Smooth muscle cell (in vitro differentiated cells): ENCODE data around the gene SHB. TPM values are rescaled to one million over a fixed set of nuclear protein-coding genes. Genes with fewer than 3 reads are reported as not detected.
A peak's percentile ranks its signal among the peaks of the same experiment; 100 is the strongest.

Experiments used
- DNase-seq: peaks from one replicate; lab custom pipeline; 2025; ENCODE audit not compliant: unreplicated experiment; lab: John Stamatoyannopoulos, UW
- H2AFZ ChIP-seq: fragments of 200-600 bp; sonication (generic); 2 replicates; pipeline ENCODE4 v1.6.0; 2016; ENCODE audit warnings: antibody characterized with exemption, low read depth, mild to moderate bottlenecking
- H3F3A ChIP-seq: fragments of 200-600 bp; sonication (generic); 2 replicates; pipeline ENCODE4 v1.6.0; 2017; ENCODE audit warnings: antibody characterized with exemption, low read depth
- H3K27ac ChIP-seq: fragments of 200-600 bp; sonication (generic); 2 replicates; pipeline ENCODE4 v1.5.1; 2016; ENCODE audit warnings: low read depth, mild to moderate bottlenecking
- H3K27me3 ChIP-seq: fragments of 200-600 bp; sonication (generic); 2 replicates; pipeline ENCODE4 v1.6.1; 2016; ENCODE audit warnings: low read depth, mild to moderate bottlenecking
- H3K36me3 ChIP-seq: fragments of 200-600 bp; sonication (generic); 2 replicates; pipeline ENCODE4 v1.5.1; 2016; ENCODE audit warnings: low read depth
- H3K4me1 ChIP-seq: fragments of 200-600 bp; sonication (generic); 2 replicates; pipeline ENCODE4 v1.5.1; 2016; ENCODE audit warnings: low read depth
- H3K4me2 ChIP-seq: fragments of 200-600 bp; sonication (generic); 2 replicates; pipeline ENCODE4 v1.6.0; 2016; ENCODE audit warnings: mild to moderate bottlenecking
- H3K4me3 ChIP-seq: fragments of 200-600 bp; sonication (generic); 2 replicates; pipeline ENCODE4 v1.5.1; 2016; ENCODE audit warnings: mild to moderate bottlenecking
- H3K79me2 ChIP-seq: fragments of 200-600 bp; sonication (generic); 2 replicates; pipeline ENCODE4 v1.6.0; 2016; ENCODE audit warnings: low read depth, mild to moderate bottlenecking
- H3K9ac ChIP-seq: fragments of 200-600 bp; sonication (generic); 2 replicates; pipeline ENCODE4 v1.6.0; 2016; ENCODE audit warnings: low read depth
- H3K9me3 ChIP-seq: fragments of 200-600 bp; sonication (generic); replicated peaks from 2 replicates; pipeline ENCODE4 v1.5.1; 2016; ENCODE audit warnings: low read depth
- H4K20me1 ChIP-seq: fragments of 200-600 bp; sonication (generic); 2 replicates; pipeline ENCODE4 v1.6.0; 2016; ENCODE audit warnings: low read depth
- WGBS: methylation state at CpG from one replicate; pipeline ENCODE4 v1.1.7; 2016; ENCODE audit warnings: low lambda C conversion rate; 5-methylcytosine and 5-hydroxymethylcytosine counted together
- polyA plus RNA-seq: library from polyadenylated mRNA; unstranded; fragments of >200 nt; fragmentation: Nextera tagmentation; extraction: Ambion mirVana; gene quantifications from 2 replicates; pipeline ENCODE4 v1.2.1, GENCODE V29; 2016
- total RNA-seq: library from RNA; depleted of rRNA; stranded (reverse); fragments of >200 nt; gene quantifications from 2 replicates; pipeline ENCODE4 v1.2.3, GENCODE V29; 2014
- TF ChIP-seq, protein P1 (sequence below): fragments of 200-600 bp; sonication (generic); IDR thresholded peaks from 2 replicates; pipeline ENCODE4 v1.5.1; 2017; ENCODE audit warnings: borderline replicate concordance, mild to moderate bottlenecking, antibody characterized with exemption; ENCODE audit not compliant: insufficient read depth, poor library complexity, severe bottlenecking

Gene SHB
- total and polyA plus RNA-seq, 2 experiments from 2014 or later: 16.4 to 32.4 TPM

DNA sequence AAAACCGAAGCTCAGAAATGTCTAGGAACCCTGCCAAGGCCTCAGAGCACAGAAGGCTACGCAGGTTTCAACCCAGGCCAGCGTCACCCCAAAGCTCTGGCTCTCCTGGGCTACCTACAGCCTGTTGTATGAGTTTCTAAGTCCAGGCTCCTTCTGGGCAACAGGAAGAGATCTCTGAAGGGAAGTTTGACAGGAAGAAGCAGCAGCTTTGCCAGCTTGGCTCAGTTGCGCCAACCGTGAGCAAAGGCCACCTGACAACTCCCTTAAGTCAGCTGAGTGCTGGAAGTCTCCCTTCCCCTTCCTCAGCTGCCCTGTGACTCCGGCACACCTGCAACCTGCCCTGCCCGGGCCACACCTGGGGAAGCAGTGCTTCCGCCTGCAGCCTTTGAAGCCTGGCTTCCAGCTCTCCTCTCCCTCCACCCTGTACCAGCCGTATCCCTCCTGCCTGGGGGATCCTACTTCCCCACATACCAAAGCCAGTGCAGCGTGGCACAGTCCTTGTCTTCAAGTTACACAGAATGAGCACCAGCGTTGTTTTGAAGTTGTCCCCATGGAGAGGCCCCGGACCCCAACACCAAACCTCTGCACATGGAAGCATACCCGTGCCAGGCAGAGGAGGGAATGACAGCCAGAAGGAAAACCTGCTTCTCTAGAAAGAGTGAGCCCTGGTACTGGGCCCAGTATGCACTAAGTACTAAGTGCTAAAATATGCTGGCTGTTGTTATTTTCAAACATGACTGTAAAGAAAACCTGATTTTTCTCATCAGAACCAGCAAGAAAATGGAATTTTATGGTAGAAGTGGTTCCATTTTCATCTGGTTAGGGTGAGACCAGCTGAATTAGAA is 36.5 kb downstream of the SHB start:
- no peak for DNase-seq
- no peaks in the 10 kb centered on the region for H3K36me3 ChIP-seq
- peak overlapping the region; percentile 0 for H3K27ac ChIP-seq
- H3K27me3 ChIP-seq: no peaks in the 10 kb centered on the region
- WGBS: 91% methylated on average over 13 of the region's 13 CpGs
- H3F3A ChIP-seq: peaks cover 2% of the 10 kb centered on the region
- peaks cover 84% of the 10 kb centered on the region for H4K20me1 ChIP-seq
- H3K4me3 ChIP-seq: no peak overlapping the region
- no peak overlapping the region for H3K4me2 ChIP-seq
- TF ChIP-seq, protein P1, sequence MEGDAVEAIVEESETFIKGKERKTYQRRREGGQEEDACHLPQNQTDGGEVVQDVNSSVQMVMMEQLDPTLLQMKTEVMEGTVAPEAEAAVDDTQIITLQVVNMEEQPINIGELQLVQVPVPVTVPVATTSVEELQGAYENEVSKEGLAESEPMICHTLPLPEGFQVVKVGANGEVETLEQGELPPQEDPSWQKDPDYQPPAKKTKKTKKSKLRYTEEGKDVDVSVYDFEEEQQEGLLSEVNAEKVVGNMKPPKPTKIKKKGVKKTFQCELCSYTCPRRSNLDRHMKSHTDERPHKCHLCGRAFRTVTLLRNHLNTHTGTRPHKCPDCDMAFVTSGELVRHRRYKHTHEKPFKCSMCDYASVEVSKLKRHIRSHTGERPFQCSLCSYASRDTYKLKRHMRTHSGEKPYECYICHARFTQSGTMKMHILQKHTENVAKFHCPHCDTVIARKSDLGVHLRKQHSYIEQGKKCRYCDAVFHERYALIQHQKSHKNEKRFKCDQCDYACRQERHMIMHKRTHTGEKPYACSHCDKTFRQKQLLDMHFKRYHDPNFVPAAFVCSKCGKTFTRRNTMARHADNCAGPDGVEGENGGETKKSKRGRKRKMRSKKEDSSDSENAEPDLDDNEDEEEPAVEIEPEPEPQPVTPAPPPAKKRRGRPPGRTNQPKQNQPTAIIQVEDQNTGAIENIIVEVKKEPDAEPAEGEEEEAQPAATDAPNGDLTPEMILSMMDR: no peak
- no peak overlapping the region for H3K9ac ChIP-seq
- no peaks in the 10 kb centered on the region for H3K9me3 ChIP-seq
- H3K4me1 ChIP-seq: peaks cover 6% of the 10 kb centered on the region
- H2AFZ ChIP-seq: no peak overlapping the region
- H3K79me2 ChIP-seq: peaks cover 97% of the 10 kb centered on the region

DNA sequence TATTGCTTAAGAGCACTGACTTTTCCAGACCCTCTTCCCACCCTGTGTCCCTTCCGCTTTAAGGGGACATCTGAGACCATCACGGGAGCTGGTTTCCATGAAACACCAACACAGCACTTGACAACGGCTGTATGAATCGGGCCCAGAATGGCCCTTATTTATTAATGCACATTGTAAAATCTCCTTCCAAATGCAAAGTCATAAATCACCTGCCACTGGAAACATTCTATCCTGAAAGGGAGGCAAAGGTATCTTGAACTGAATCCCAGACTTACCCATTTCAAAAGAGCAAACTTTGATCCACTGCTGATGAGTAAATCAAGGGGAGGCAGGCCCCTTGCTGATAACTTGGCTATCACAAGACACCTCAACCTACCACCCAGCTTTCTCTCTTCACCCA is 37.4 kb downstream of the SHB start:
- no peak overlapping the region for H2AFZ ChIP-seq
- H3F3A ChIP-seq: peaks cover 11% of the 10 kb centered on the region
- no peaks in the 10 kb centered on the region for H3K27me3 ChIP-seq
- no peak overlapping the region for H3K4me2 ChIP-seq
- H3K27ac ChIP-seq: peak overlapping the region; percentile 0
- TF ChIP-seq, protein P1: no peak
- no peak for DNase-seq
- peaks cover 93% of the 10 kb centered on the region for H3K79me2 ChIP-seq
- H3K9me3 ChIP-seq: no peaks in the 10 kb centered on the region
- WGBS: 86% methylated on average over 4 of the region's 4 CpGs
- peaks cover 89% of the 10 kb centered on the region for H4K20me1 ChIP-seq
- H3K4me1 ChIP-seq: peaks cover 15% of the 10 kb centered on the region
- no peak overlapping the region for H3K9ac ChIP-seq
- no peak overlapping the region for H3K4me3 ChIP-seq
- H3K36me3 ChIP-seq: no peaks in the 10 kb centered on the region

DNA sequence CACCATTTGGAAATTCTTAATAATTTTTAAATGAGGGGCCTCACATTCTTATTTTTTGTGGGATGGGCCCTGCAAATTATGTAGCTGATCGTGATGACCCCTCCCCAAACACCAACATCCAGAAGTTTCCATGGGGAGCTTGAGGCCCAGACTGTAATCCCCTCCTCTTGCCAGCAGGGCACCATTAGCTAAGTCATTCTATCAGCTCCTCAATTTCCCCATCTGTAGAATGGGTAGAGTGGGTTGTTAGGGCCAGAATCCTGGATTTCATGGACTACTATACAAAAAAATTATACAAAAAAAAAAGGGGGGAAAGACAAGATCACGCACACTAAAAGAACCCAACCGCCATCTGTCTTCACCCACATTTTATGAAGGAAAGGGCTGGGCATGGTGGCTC is 38.4 kb downstream of the SHB start:
- Histone ChIP-seq H2AFZ (no peak overlapping the region), H3F3A (peaks cover 15% of the 10 kb centered on the region), H3K9me3 (no peaks in the 10 kb centered on the region), H3K27ac (no peak overlapping the region), H4K20me1 (peaks cover 87% of the 10 kb centered on the region), H3K36me3 (no peaks in the 10 kb centered on the region), H3K4me3 (no peak overlapping the region), H3K4me1 (peaks cover 17% of the 10 kb centered on the region), H3K79me2 (peaks cover 86% of the 10 kb centered on the region), H3K27me3 (no peaks in the 10 kb centered on the region), H3K4me2 (no peak overlapping the region), H3K9ac (no peak overlapping the region)
- no peak for DNase-seq
- 96% methylated on average over 3 of the region's 3 CpGs for WGBS
- TF ChIP-seq, protein P1: no peak
